HepG2 (cell line): ENCODE data around the gene MIPEP. TPM values are rescaled to one million over a fixed set of nuclear protein-coding genes. Genes with fewer than 3 reads are reported as not detected.

Source experiments
- ATAC-seq: fragments of 200-7000 bp; cut with Tn5 transposase; 3 replicates; pipeline ENCODE4 v1.9.1; 2020; ENCODE audit warnings: mild to moderate bottlenecking, moderate library complexity
- BruUV-seq: library from RNA; stranded (reverse); fragments of 400-500 nt; replicated peaks from 2 replicates; lab custom pipeline; 2021; lab: Mats Ljungman, UMichigan
- CTCF ChIA-PET: fragments of 300-600 bp; formaldehyde crosslinking; extraction: SDS; loops from one replicate; lab custom pipeline; 2021; ENCODE audit warnings: low total read pairs, inconsistent platforms, low intra/inter-chr PET ratio; lab: Yijun Ruan, JAX
- POLR2A ChIA-PET: fragments of 350-600 bp; sonication (Branson Sonifier 250); formaldehyde crosslinking; loops from one replicate; lab custom pipeline; 2020; ENCODE audit warnings: antibody characterized with exemption, inconsistent platforms; lab: Yijun Ruan, JAX
- DNase-seq: peaks from one replicate; pipeline ENCODE4 v3.0.0-alpha.2; 2015; ENCODE audit warnings: low spot score
- FAIRE-seq: peaks from 3 replicates; lab custom pipeline; 2011; peaks lifted over from hg19 to GRCh38; lab: Jason Lieb, UNC
- H2AFZ ChIP-seq: one replicate; pipeline ENCODE4 v1.6.1; 2011; ENCODE audit warnings: low read length, inconsistent platforms
- H3K27ac ChIP-seq: fragments of 300-600 bp; 3 replicates; pipeline ENCODE4 v1.8.0; 2011; ENCODE audit warnings: mixed run types, mild to moderate bottlenecking, mixed read lengths, low read length, inconsistent platforms; ENCODE audit not compliant: insufficient read depth; ENCODE audit errors: extremely low read length
- H3K27me3 ChIP-seq, 2 experiments: fragments of 200-600 bp in 1 of 2; 2 replicates in 1 of 2; 3 replicates in 1 of 2; pipeline versions ENCODE4 v1.6.0 to v1.8.0; 2011; ENCODE audit warnings: low read length in 2 of 2, mild to moderate bottlenecking in 2 of 2, moderate library complexity in 2 of 2, inconsistent platforms in 1 of 2; ENCODE audit not compliant: insufficient read depth in 2 of 2, control insufficient read depth in 1 of 2
- H3K36me3 ChIP-seq, 2 experiments: fragments of 200-600 bp in 1 of 2; replicated peaks in 1 of 2; 2 replicates in 1 of 2; 3 replicates in 1 of 2; pipeline versions ENCODE4 v1.5.1 to v1.8.0; 2011; ENCODE audit warnings: low read length in 2 of 2, inconsistent platforms in 1 of 2; ENCODE audit not compliant: insufficient read depth in 2 of 2, control insufficient read depth in 1 of 2
- H3K4me1 ChIP-seq: 2 replicates; pipeline ENCODE4 v1.5.1; 2012; ENCODE audit warnings: low read length, inconsistent platforms; ENCODE audit not compliant: insufficient read depth
- H3K4me2 ChIP-seq: 2 replicates; pipeline ENCODE4 v1.6.0; 2011; ENCODE audit warnings: low read depth, low read length, inconsistent platforms
- H3K4me3 ChIP-seq, 3 experiments: fragments of 200-600 bp in 1 of 3; sonication (generic), shearing (Covaris generic) in 1 of 3; replicated peaks in 1 of 3; 2 replicates each; pipeline ENCODE4 v1.5.1; 2011 to 2016; ENCODE audit warnings: low read length in 3 of 3, inconsistent platforms in 2 of 3, low read depth in 2 of 3, mild to moderate bottlenecking in 2 of 3, control low read depth in 1 of 3, mixed read lengths in 1 of 3; ENCODE audit not compliant: insufficient read depth in 1 of 3
- H3K79me2 ChIP-seq: one replicate; pipeline ENCODE4 v1.6.1; 2011; ENCODE audit warnings: low read length, inconsistent platforms; ENCODE audit not compliant: insufficient read depth
- H3K9ac ChIP-seq: 2 replicates; pipeline ENCODE4 v1.6.0; 2011; ENCODE audit warnings: mild to moderate bottlenecking, low read depth, low read length, inconsistent platforms; ENCODE audit not compliant: insufficient read depth
- H3K9me3 ChIP-seq: 2 replicates; pipeline ENCODE4 v1.5.1; 2012; ENCODE audit warnings: mild to moderate bottlenecking, low read length
- H4K20me1 ChIP-seq: 2 replicates; pipeline ENCODE4 v1.6.0; 2011; ENCODE audit warnings: inconsistent platforms, mild to moderate bottlenecking, low read length, moderate library complexity; ENCODE audit not compliant: insufficient read depth
- CENPX ChIP-seq: sonication (generic); formaldehyde crosslinking; IDR thresholded peaks from 2 replicates; pipeline ENCODE4 v1.9.0; 2021; ENCODE audit warnings: mild to moderate bottlenecking, missing genetic modification reagents, moderate library complexity
- CREB3 ChIP-seq: sonication (generic); formaldehyde crosslinking; IDR thresholded peaks from 2 replicates; pipeline ENCODE4 v1.5.0; 2020; ENCODE audit warnings: missing genetic modification reagents
- HNF4G ChIP-seq, 2 experiments: sonication (generic) in 1 of 2; formaldehyde crosslinking in 1 of 2; IDR thresholded peaks; 2 replicates each; pipeline versions ENCODE4 v1.4.0 to v1.6.1; 2011 to 2020; ENCODE audit warnings: borderline replicate concordance in 2 of 2, low read depth in 2 of 2, mild to moderate bottlenecking in 2 of 2, low read length in 1 of 2, missing genetic modification reagents in 1 of 2, moderate library complexity in 1 of 2
- HOXA9 ChIP-seq: sonication (generic); formaldehyde crosslinking; IDR thresholded peaks from 2 replicates; pipeline ENCODE4 v1.8.1; 2022; ENCODE audit warnings: missing genetic modification reagents, mild to moderate bottlenecking, moderate library complexity, borderline replicate concordance
- NFIB ChIP-seq: sonication (generic); formaldehyde crosslinking; IDR thresholded peaks from 2 replicates; pipeline ENCODE4 v1.9.0; 2021; ENCODE audit warnings: missing genetic modification reagents, mild to moderate bottlenecking, borderline replicate concordance
- RXRA ChIP-seq: sonication (generic); formaldehyde crosslinking; IDR thresholded peaks from 2 replicates; pipeline ENCODE4 v1.5.1; 2020; ENCODE audit warnings: missing genetic modification reagents
- SPEN ChIP-seq: sonication (generic); formaldehyde crosslinking; IDR thresholded peaks from 2 replicates; pipeline ENCODE4 v1.5.1; 2020; ENCODE audit warnings: low read depth, mild to moderate bottlenecking, missing genetic modification reagents
- TARDBP ChIP-seq: sonication (generic); formaldehyde crosslinking; IDR thresholded peaks from 2 replicates; pipeline ENCODE4 v1.8.0; 2022; ENCODE audit warnings: mild to moderate bottlenecking, missing genetic modification reagents
- ZBTB26 ChIP-seq: IDR thresholded peaks from 2 replicates; pipeline ENCODE4 v1.6.1; 2016; ENCODE audit warnings: missing compliant biosample characterization, missing genetic modification reagents, borderline replicate concordance
- ZBTB39 ChIP-seq: sonication (generic); formaldehyde crosslinking; IDR thresholded peaks from 2 replicates; pipeline ENCODE4 v1.5.0; 2020; ENCODE audit warnings: missing genetic modification reagents
- ZBTB42 ChIP-seq: sonication (generic); formaldehyde crosslinking; IDR thresholded peaks from 2 replicates; pipeline ENCODE4 v1.5.0; 2020; ENCODE audit warnings: mild to moderate bottlenecking, missing genetic modification reagents
- ZNF264 ChIP-seq: sonication (generic); formaldehyde crosslinking; IDR thresholded peaks from 2 replicates; pipeline ENCODE4 v1.4.0; 2020; ENCODE audit warnings: missing genetic modification reagents
- ZNF782 ChIP-seq: sonication (generic); formaldehyde crosslinking; IDR thresholded peaks from 2 replicates; pipeline ENCODE4 v1.4.0; 2020; ENCODE audit warnings: missing genetic modification reagents, mild to moderate bottlenecking, borderline replicate concordance
- ZSCAN31 ChIP-seq: sonication (generic); formaldehyde crosslinking; IDR thresholded peaks from 2 replicates; pipeline ENCODE4 v1.5.0; 2020; ENCODE audit warnings: low read depth, mild to moderate bottlenecking, missing genetic modification reagents
- WGBS: methylation state at CpG from one replicate; pipeline ENCODE4 v1.1.6; 2017; ENCODE audit warnings: low lambda C conversion rate; 5-methylcytosine and 5-hydroxymethylcytosine counted together
- in situ Hi-C: cut with HindIII; loops from 2 replicates; pipeline ENCODE4 v1.10.0; 2017; ENCODE audit warnings: low pct_unique_long_range_greater_than_20kb; ENCODE audit not compliant: extremely low pct_ligation_motif_present
- intact Hi-C: fragments of 100-400 bp; cut with micrococcal nuclease; formaldehyde crosslinking; loops from one replicate; pipeline ENCODE4 v1.10.0; 2022; ENCODE audit not compliant: unreplicated experiment
- polyA plus RNA-seq, 8 experiments: library from polyadenylated mRNA; depleted of rRNA in 3 of 8; stranded (reverse) in 7 of 8; unstranded in 1 of 8; fragments of >200 nt; fragmentation: Illumina TruSeq in 4 of 8; extraction: Trizol in 4 of 8; gene quantifications; 2 replicates each; pipeline versions ENCODE4 v1.2.1 to v1.2.3, GENCODE V29; 2011 to 2016; ENCODE audit warnings: low read depth in 4 of 8, missing spikeins in 1 of 8, mixed read lengths in 1 of 8; ENCODE audit not compliant: insufficient read depth in 1 of 8
- total RNA-seq, 5 experiments: library from RNA; depleted of rRNA; stranded (reverse); fragments of >200 nt; fragmentation: Illumina TruSeq; extraction: Trizol; gene quantifications; 2 replicates each; pipeline ENCODE4 v1.2.3, GENCODE V29; 2016; ENCODE audit warnings: low read depth in 1 of 5
- TF ChIP-seq, protein P1 (sequence below): sonication (generic); formaldehyde crosslinking; IDR thresholded peaks from 2 replicates; pipeline ENCODE4 v1.4.0; 2020; ENCODE audit warnings: missing genetic modification reagents
- TF ChIP-seq, protein P2 (sequence below): sonication (generic); formaldehyde crosslinking; IDR thresholded peaks from 2 replicates; pipeline ENCODE4 v1.8.1; 2023; ENCODE audit warnings: missing genetic modification reagents, mild to moderate bottlenecking, borderline replicate concordance
- TF ChIP-seq, protein P3 (sequence below): sonication (generic); formaldehyde crosslinking; IDR thresholded peaks from 2 replicates; pipeline ENCODE4 v1.5.0; 2020; ENCODE audit warnings: missing genetic modification reagents

The MIPEP gene
- total and polyA plus RNA-seq, 2 of the 13 experiments (the other 11 are each of a cell fraction or from before 2014, with no cell fraction given), result 9.3 to 24.1 TPM

- H3K4me3 ChIP-seq, result no peak overlapping the region
- in situ Hi-C loops (no loop called here), intact Hi-C loops (no loop called here)
- CTCF ChIA-PET, result no interaction called here
- no peaks in the 10 kb centered on the region for H3K27me3 ChIP-seq
- H3K27ac ChIP-seq, result no peak overlapping the region
- H3K9ac ChIP-seq, result no peak overlapping the region
- DNase-seq (no peak), FAIRE-seq (no peak), ATAC-seq (no peak)
- no peaks in the 10 kb centered on the region for H3K4me1 ChIP-seq
- no peaks in the 10 kb centered on the region for H3K9me3 ChIP-seq
- no TSS peak for BruUV-seq
- WGBS, result 90% methylated on average over 4 of the region's 4 CpGs
- no peak overlapping the region for H3K4me2 ChIP-seq
- TF ChIP-seq NFIB (no peak), SPEN (CRISPR knock-in tag) (no peak), CREB3 (CRISPR knock-in tag) (no peak), ZBTB42 (no peak), ZBTB39 (CRISPR knock-in tag) (no peak), ZNF782 (CRISPR knock-in tag) (no peak), ZBTB26 (CRISPR knock-in tag) (no peak), HOXA9 (CRISPR knock-in tag) (no peak), TARDBP (CRISPR knock-in tag) (no peak), CENPX (CRISPR knock-in tag) (no peak), ZSCAN31 (CRISPR knock-in tag) (no peak), RXRA (CRISPR knock-in tag) (no peak), HNF4G (IDR thresholded peaks at IDR 0.05; ENCODE audit: borderline replicate concordance, low read depth, low read length) (no peak), HNF4G (CRISPR knock-in tag; IDR thresholded peaks at IDR 0.05; ENCODE audit: borderline replicate concordance, low read depth) (no peak), ZNF264 (CRISPR knock-in tag) (no peak)
- TF ChIP-seq, protein P1, sequence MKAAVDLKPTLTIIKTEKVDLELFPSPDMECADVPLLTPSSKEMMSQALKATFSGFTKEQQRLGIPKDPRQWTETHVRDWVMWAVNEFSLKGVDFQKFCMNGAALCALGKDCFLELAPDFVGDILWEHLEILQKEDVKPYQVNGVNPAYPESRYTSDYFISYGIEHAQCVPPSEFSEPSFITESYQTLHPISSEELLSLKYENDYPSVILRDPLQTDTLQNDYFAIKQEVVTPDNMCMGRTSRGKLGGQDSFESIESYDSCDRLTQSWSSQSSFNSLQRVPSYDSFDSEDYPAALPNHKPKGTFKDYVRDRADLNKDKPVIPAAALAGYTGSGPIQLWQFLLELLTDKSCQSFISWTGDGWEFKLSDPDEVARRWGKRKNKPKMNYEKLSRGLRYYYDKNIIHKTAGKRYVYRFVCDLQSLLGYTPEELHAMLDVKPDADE (CRISPR knock-in tag), result no peak
- TF ChIP-seq, protein P2, sequence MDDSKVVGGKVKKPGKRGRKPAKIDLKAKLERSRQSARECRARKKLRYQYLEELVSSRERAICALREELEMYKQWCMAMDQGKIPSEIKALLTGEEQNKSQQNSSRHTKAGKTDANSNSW (CRISPR knock-in tag), result no peak
- TF ChIP-seq, protein P3, sequence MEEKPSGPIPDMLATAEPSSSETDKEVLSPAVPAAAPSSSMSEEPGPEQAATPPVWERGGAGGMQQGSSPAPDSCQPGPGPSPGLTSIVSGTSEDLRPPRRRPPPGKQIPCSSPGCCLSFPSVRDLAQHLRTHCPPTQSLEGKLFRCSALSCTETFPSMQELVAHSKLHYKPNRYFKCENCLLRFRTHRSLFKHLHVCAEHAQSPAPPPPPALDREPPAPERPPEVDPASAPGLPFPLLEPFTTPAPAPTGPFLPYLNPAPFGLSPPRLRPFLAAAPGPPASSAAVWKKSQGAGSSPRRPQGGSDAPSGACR (CRISPR knock-in tag), result no peak
- POLR2A ChIA-PET, result no interaction called here
- no peaks in the 10 kb centered on the region for H3K36me3 ChIP-seq
- no peaks in the 10 kb centered on the region for H3K79me2 ChIP-seq
- no peaks in the 10 kb centered on the region for H4K20me1 ChIP-seq
- H2AFZ ChIP-seq, result no peak overlapping the region
Observed at GRCh38 chr13:23787464-23787863, 101.7 kb downstream of the MIPEP start.
